Suprapubic skin (tissue), 3 donors: Measurements from ENCODE around the gene METRNL.

Source experiments
- POLR2AphosphoS5 ChIP-seq, 3 donors: sonication (generic); formaldehyde crosslinking; IDR thresholded peaks; one replicate each; pipeline ENCODE4 v1.6.1; 2017; ENCODE audit warnings: antibody characterized with exemption in 3 of 3
- TF ChIP-seq, protein P1 (sequence below), 2 donors: fragments of 200-600 bp in 1 of 2; fragments of 450-650 bp in 1 of 2; sonication (generic) in 1 of 2; IDR thresholded peaks; one replicate each; pipeline ENCODE4 v1.5.1; 2016 to 2019; ENCODE audit warnings: antibody characterized with exemption in 2 of 2, mild to moderate bottlenecking in 1 of 2, moderate library complexity in 1 of 2

DNA sequence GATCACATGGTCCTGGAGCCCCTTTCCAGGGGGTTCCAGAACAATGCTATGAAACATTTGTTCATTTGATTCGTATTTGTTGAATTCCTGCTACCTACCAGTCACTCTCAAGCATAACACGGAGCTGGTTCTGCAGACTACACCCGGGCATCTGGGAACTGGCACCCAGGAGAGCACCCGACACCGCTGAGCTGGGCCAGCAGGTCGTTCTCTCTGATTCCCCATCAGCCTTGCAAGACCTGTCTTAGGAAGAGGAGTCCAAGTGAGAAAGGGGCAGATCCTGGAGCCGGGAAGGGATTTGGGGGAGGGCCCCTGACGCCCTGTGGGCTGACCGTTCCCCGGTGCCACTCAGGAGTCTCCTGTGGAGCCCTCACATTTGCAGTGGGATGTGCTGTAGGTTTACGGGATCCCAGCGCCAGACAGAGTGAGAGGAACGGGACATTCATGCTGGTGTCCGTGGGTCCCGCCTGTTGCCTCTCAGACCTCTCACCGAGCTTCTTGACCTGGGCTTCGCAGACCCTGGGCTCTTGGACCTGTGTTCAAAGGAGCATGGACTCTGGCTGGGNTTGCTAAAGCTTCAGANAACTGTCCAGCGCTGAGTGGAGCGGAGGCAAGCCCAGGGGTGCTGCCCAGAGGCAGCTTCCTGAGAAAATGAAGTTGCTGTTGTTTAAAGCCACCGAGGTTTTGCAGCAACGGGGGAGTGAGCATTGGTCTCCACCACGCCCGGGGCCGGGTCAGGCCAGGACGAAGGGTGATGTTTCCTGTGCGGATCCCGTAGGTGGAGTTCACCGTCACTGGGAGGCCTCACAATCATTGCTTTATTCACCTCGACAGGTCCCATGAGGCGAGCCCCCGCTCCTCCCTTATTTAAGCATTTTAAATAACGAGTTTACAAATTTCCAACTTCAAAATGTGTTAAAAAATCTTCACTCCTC is 49.2 kb downstream of the METRNL start:
- TF ChIP-seq POLR2AphosphoS5 (IDR thresholded peaks at IDR 0.05) = no peak
- TF ChIP-seq, protein P1, sequence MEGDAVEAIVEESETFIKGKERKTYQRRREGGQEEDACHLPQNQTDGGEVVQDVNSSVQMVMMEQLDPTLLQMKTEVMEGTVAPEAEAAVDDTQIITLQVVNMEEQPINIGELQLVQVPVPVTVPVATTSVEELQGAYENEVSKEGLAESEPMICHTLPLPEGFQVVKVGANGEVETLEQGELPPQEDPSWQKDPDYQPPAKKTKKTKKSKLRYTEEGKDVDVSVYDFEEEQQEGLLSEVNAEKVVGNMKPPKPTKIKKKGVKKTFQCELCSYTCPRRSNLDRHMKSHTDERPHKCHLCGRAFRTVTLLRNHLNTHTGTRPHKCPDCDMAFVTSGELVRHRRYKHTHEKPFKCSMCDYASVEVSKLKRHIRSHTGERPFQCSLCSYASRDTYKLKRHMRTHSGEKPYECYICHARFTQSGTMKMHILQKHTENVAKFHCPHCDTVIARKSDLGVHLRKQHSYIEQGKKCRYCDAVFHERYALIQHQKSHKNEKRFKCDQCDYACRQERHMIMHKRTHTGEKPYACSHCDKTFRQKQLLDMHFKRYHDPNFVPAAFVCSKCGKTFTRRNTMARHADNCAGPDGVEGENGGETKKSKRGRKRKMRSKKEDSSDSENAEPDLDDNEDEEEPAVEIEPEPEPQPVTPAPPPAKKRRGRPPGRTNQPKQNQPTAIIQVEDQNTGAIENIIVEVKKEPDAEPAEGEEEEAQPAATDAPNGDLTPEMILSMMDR (IDR thresholded peaks at IDR 0.05) = no peak
